Fibroblast of pulmonary artery (primary cell): Measurements from ENCODE around the gene ZMIZ1.

ENCODE experiments used
- DNase-seq: peaks from one replicate; pipeline ENCODE4 v3.0.0-alpha.2; 2010; ENCODE audit warnings: low read depth
- H3K4me3 ChIP-seq: replicated peaks from 2 replicates; pipeline ENCODE4 v1.5.1; 2011; ENCODE audit warnings: low read depth, mild to moderate bottlenecking, control low read depth, low read length, moderate library complexity
- CTCF ChIP-seq: IDR thresholded peaks from 2 replicates; pipeline ENCODE4 v1.5.1; 2011; ENCODE audit warnings: mild to moderate bottlenecking, control low read depth, low read length, inconsistent platforms; ENCODE audit errors: missing control alignments

The ZMIZ1 gene

DNA sequence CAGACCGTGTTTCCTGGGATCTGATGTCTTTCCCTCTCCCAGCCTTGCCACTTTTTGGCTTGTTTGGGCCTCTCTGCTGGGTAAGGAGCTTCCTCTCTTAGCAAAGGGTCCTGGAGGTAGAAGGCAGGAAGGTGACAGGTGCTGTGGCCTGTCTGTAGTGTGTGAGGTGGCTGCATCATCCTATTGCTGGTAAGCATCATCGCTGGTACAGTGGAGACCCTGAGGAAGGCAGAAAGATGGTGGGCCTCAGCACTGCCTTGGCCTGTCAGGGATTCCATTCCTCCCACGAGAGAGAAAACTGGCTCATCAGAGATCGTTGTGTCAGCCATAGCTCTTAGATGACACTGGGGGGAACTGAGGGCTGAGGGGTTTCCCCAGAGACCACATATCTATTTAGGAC is 46.5 kb downstream of the ZMIZ1 start:
- no peak for DNase-seq
- no peak for TF ChIP-seq CTCF
- H3K4me3 ChIP-seq, result no peak overlapping the region

- no peak for TF ChIP-seq CTCF
- DNase-seq, result no peak
- no peak overlapping the region for H3K4me3 ChIP-seq
Measured at GRCh38 chr10:79116368-79116767, 47.6 kb downstream of the ZMIZ1 start.

DNA sequence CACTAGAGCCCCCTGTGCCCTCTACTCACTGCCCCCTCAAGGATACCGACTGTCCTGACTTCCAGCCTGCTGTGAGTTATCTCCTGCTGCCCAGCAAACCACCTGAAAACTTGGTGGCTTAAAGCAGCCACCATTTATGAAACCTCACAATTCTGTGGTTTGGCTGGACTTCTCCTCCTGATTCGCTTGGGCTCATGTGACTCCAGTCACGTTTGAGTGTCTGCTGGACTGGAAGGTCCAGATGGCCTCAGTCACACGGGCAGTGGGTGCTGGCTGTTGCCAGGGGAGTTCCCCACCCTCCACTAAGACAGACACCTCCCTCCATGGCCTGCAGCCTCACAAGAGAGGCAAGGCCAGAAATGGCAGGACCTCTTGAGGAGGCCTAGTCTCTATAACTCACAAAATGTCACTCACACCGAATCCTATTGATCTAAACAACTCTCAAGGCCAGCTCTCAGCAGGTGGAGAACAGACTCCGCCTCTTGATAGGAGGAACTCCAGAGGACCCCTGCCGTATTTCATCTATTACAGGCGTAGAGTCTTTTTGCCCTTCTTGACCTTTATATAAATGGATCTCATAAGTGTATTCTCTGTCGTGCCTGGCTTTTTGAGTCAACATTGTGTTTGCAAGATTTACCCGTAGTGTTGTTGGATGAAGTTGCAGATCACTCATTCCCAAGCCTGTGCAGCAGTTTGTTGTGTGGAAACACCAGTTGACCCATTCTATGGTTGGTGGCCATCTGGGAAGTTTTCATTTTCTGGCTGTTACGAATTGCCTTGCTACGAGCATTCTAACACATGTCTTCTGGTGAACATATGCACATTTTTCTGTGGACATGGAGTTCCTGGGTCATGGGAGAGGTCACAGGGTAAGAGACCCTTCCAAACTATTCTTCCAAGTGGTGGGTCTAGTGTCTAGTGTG is 48.3 kb downstream of the ZMIZ1 start:
- DNase-seq, result peak; percentile 30
- H3K4me3 ChIP-seq, result no peak overlapping the region
- TF ChIP-seq CTCF, result no peak

GRCh38 chr10:79118286-79119202 is 49.8 kb downstream of the ZMIZ1 start:
- no peak overlapping the region for H3K4me3 ChIP-seq
- no peak for DNase-seq
- no peak for TF ChIP-seq CTCF

DNA sequence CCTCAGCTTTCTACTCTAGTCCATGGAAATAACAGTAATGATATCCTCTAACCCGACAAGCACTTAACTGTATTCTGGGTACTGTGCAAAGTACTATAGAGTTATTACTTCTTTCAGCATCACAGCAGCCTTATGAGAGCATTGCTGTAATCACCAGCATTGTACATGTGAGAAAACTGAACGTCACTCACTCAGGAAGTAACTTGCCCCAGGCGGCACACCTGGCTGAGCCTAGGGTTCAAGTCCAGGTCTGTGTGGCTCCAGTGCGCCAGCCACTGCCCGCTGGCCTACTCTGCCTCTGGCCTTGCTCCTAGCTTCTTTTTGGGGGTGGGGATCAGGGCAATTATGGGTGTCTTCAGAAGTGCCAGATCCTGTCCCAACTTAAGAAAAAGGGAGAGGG is 50.5 kb downstream of the ZMIZ1 start:
- no peak for TF ChIP-seq CTCF
- H3K4me3 ChIP-seq, result no peak overlapping the region
- DNase-seq, result no peak

- H3K4me3 ChIP-seq, result no peak overlapping the region
- no peak for DNase-seq
- no peak for TF ChIP-seq CTCF
Measured at GRCh38 chr10:79123547-79123963, 54.8 kb downstream of the ZMIZ1 start.
